ENCODE measurements around the gene PDCD7.

The PDCD7 gene

DNA sequence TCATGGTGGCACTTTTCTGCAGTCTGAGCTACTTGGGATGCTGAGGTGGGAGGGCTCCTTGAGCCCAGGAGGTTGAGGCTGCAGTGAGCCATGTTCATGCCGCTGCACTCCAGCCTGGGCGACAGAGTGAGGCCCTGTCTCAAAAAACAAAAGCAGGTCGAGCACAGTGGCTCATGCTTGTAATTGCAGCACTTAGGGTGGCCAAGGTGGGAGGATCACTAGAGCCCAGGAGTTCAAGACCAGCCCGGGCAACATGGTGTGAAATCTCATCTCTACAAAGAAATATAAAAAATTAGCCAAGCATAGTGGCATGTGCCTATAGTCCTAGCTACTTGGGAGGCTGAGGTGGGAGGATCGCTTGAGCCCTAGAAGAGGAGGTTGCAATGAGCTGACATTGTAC, 28.6 kb downstream of the PDCD7 start:
- no peak overlapping the region for H2AK5ac ChIP-seq (ENCODE audit: low read length, severe bottlenecking)
- no peaks in the 10 kb centered on the region for H3K27me3 ChIP-seq (ENCODE audit: control insufficient read depth in 1 of 2, insufficient read depth in 1 of 2, low read length in 2 of 2)
- peaks cover 6% of the 10 kb centered on the region for H3K4me1 ChIP-seq (ENCODE audit: control insufficient read depth, insufficient read depth, low read depth, low read length)
- 95% methylated on average over 2 of the region's 5 CpGs for WGBS
- DNase-seq = no peak
- no peak overlapping the region for H2AFZ ChIP-seq (ENCODE audit: low read depth, low read length)
- H3K23ac ChIP-seq (ENCODE audit: low read length in 2 of 2) = no peak overlapping the region
- H3K9ac ChIP-seq (ENCODE audit: low read length) = no peak overlapping the region
- no peak overlapping the region for H3K4ac ChIP-seq (ENCODE audit: low read depth in 1 of 2, low read length in 2 of 2)
- no peak overlapping the region for H4K91ac ChIP-seq (ENCODE audit: low read length)
- no peak overlapping the region for H3K27ac ChIP-seq (ENCODE audit: low read length, poor library complexity, severe bottlenecking)
- no peaks in the 10 kb centered on the region for H3K9me3 ChIP-seq (ENCODE audit: control insufficient read depth, low read length)
- H3K18ac ChIP-seq (ENCODE audit: low read depth in 1 of 2, low read length in 2 of 2) = no peak overlapping the region
- H2BK15ac ChIP-seq (ENCODE audit: low read depth, poor library complexity, severe bottlenecking) = no peak overlapping the region
- no peak overlapping the region for H2BK120ac ChIP-seq (ENCODE audit: low read depth, low read length)
- H4K8ac ChIP-seq (ENCODE audit: low read length) = no peak overlapping the region
- H3K4me3 ChIP-seq (ENCODE audit: insufficient read depth in 1 of 2, low read depth in 1 of 2, low read length in 2 of 2) = no peak overlapping the region
- H3K4me2 ChIP-seq (ENCODE audit: low read length, poor library complexity, severe bottlenecking) = no peak overlapping the region
- H2BK12ac ChIP-seq (ENCODE audit: low read length in 2 of 2) = no peak overlapping the region
- peaks cover 35 to 51% of the 10 kb centered on the region in 2 experiments for H3K36me3 ChIP-seq (ENCODE audit: control insufficient read depth in 1 of 2, insufficient read depth in 2 of 2, low read depth in 1 of 2, low read length in 2 of 2)
- H3K14ac ChIP-seq (ENCODE audit: low read length in 2 of 2) = no peak overlapping the region
- H2BK5ac ChIP-seq (ENCODE audit: low read depth, low read length, poor library complexity, severe bottlenecking) = no peak overlapping the region
- H3K79me1 ChIP-seq (replicated peaks; ENCODE audit: low read length, poor library complexity, severe bottlenecking) = peaks cover 1% of the 10 kb centered on the region

DNA sequence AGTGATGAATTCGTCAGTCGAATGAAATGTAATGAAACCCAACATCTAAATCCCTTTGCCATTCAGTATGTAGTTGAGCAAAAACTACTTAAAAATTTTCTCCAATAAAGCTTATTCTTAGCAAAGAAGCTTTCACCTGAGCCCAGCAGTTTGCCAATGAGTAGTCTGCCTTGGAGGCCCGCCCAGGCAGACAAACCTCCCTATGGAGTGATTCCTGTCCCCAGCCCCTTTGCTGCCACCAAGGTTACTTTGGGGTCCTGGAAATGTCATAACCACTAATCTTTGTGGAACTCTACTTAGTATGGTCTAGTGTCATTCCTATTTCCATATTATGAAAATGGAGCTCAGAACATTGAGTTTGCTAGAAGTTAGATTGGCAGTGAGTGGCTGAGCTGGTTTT, 30.7 kb downstream of the PDCD7 start:
- H2BK12ac ChIP-seq (ENCODE audit: low read length in 2 of 2) = no peak overlapping the region
- 96% methylated on average over 3 of the region's 3 CpGs for WGBS
- peaks cover 6% of the 10 kb centered on the region for H3K4me1 ChIP-seq (ENCODE audit: control insufficient read depth, insufficient read depth, low read depth, low read length)
- no peak for DNase-seq
- no peak overlapping the region for H2AK5ac ChIP-seq (ENCODE audit: low read length, severe bottlenecking)
- H3K27ac ChIP-seq (ENCODE audit: low read length, poor library complexity, severe bottlenecking) = no peak overlapping the region
- H3K27me3 ChIP-seq (ENCODE audit: control insufficient read depth in 1 of 2, insufficient read depth in 1 of 2, low read length in 2 of 2) = no peaks in the 10 kb centered on the region
- no peak overlapping the region for H2BK120ac ChIP-seq (ENCODE audit: low read depth, low read length)
- no peak overlapping the region for H3K4me3 ChIP-seq (ENCODE audit: insufficient read depth in 1 of 2, low read depth in 1 of 2, low read length in 2 of 2)
- H2AFZ ChIP-seq (ENCODE audit: low read depth, low read length) = no peak overlapping the region
- H4K91ac ChIP-seq (ENCODE audit: low read length) = no peak overlapping the region
- H4K8ac ChIP-seq (ENCODE audit: low read length) = no peak overlapping the region
- no peak overlapping the region for H3K18ac ChIP-seq (ENCODE audit: low read depth in 1 of 2, low read length in 2 of 2)
- H3K79me1 ChIP-seq (replicated peaks; ENCODE audit: low read length, poor library complexity, severe bottlenecking) = no peaks in the 10 kb centered on the region
- H3K36me3 ChIP-seq (ENCODE audit: control insufficient read depth in 1 of 2, insufficient read depth in 2 of 2, low read depth in 1 of 2, low read length in 2 of 2) = peaks cover 47 to 72% of the 10 kb centered on the region in 2 experiments
- no peak overlapping the region for H3K14ac ChIP-seq (ENCODE audit: low read length in 2 of 2)
- no peak overlapping the region for H3K4me2 ChIP-seq (ENCODE audit: low read length, poor library complexity, severe bottlenecking)
- no peaks in the 10 kb centered on the region for H3K9me3 ChIP-seq (ENCODE audit: control insufficient read depth, low read length)
- H3K9ac ChIP-seq (ENCODE audit: low read length) = no peak overlapping the region
- H3K4ac ChIP-seq (ENCODE audit: low read depth in 1 of 2, low read length in 2 of 2) = no peak overlapping the region
- no peak overlapping the region for H2BK5ac ChIP-seq (ENCODE audit: low read depth, low read length, poor library complexity, severe bottlenecking)
- H3K23ac ChIP-seq (ENCODE audit: low read length in 2 of 2) = no peak overlapping the region
- H2BK15ac ChIP-seq (ENCODE audit: low read depth, poor library complexity, severe bottlenecking) = no peak overlapping the region

DNA sequence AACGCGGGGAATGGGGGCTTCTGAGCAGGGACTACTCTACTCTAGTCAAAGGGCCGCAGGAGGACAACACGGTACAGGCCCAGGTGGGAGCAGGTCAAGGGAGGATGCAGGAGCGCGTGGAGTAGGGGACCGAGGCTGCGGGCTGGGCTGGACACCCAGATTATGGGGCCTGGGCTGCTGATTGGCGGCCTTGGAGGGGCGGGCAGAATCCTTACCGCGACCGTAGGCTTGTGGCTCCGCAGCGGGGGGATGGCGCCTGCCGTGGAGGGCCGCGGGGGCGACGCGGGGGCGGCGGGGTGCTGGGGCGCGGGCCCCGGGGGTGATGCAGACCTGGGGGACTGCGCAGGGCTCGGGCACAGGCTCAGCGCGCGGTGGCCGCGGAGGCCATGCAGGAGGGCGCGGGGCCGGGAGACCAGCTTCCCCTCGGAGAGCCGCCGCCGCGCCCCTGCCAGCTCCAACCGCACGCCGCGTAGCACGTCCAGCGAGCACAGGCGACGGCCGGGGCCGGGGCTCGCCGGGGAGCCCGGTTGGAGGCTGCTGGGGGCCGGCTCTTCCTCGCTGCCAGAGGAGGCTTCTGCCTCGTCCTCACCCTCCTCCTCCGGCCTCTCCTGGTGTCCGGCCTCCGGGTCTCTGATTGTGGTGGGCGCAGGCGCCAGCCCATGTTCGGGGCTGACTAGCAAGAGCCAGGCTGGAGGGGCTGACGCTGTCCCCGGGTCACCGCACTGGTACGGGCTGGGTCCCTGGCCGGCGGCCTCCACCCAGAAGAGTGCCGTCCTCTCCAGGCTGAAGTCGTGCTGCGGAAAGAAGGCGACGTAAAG, 31.5 kb downstream of the PDCD7 start:
- 41% methylated on average over 64 of the region's 75 CpGs for WGBS
- no peak overlapping the region for H2AK5ac ChIP-seq (ENCODE audit: low read length, severe bottlenecking)
- no peak overlapping the region for H3K4ac ChIP-seq (ENCODE audit: low read depth in 1 of 2, low read length in 2 of 2)
- H2BK5ac ChIP-seq (ENCODE audit: low read depth, low read length, poor library complexity, severe bottlenecking) = no peak overlapping the region
- H3K4me1 ChIP-seq (ENCODE audit: control insufficient read depth, insufficient read depth, low read depth, low read length) = peaks cover 9% of the 10 kb centered on the region
- no peaks in the 10 kb centered on the region for H3K27me3 ChIP-seq (ENCODE audit: control insufficient read depth in 1 of 2, insufficient read depth in 1 of 2, low read length in 2 of 2)
- H3K18ac ChIP-seq (ENCODE audit: low read depth in 1 of 2, low read length in 2 of 2) = peak overlapping the region in 1 of 2 experiments; percentile 13
- H3K9me3 ChIP-seq (ENCODE audit: control insufficient read depth, low read length) = no peaks in the 10 kb centered on the region
- H3K4me2 ChIP-seq (ENCODE audit: low read length, poor library complexity, severe bottlenecking) = peak overlapping the region; percentile 42
- H2BK12ac ChIP-seq (ENCODE audit: low read length in 2 of 2) = no peak overlapping the region
- H3K23ac ChIP-seq (ENCODE audit: low read length in 2 of 2) = no peak overlapping the region
- H3K9ac ChIP-seq (ENCODE audit: low read length) = no peak overlapping the region
- H2BK120ac ChIP-seq (ENCODE audit: low read depth, low read length) = peak overlapping the region; percentile 4
- no peak overlapping the region for H3K14ac ChIP-seq (ENCODE audit: low read length in 2 of 2)
- H3K27ac ChIP-seq (ENCODE audit: low read length, poor library complexity, severe bottlenecking) = no peak overlapping the region
- H3K4me3 ChIP-seq (ENCODE audit: insufficient read depth in 1 of 2, low read depth in 1 of 2, low read length in 2 of 2) = no peak overlapping the region
- H4K8ac ChIP-seq (ENCODE audit: low read length) = peak overlapping the region; percentile 80
- peaks cover 52 to 78% of the 10 kb centered on the region in 2 experiments for H3K36me3 ChIP-seq (ENCODE audit: control insufficient read depth in 1 of 2, insufficient read depth in 2 of 2, low read depth in 1 of 2, low read length in 2 of 2)
- no peak overlapping the region for H4K91ac ChIP-seq (ENCODE audit: low read length)
- no peaks in the 10 kb centered on the region for H3K79me1 ChIP-seq (replicated peaks; ENCODE audit: low read length, poor library complexity, severe bottlenecking)
- H2BK15ac ChIP-seq (ENCODE audit: low read depth, poor library complexity, severe bottlenecking) = no peak overlapping the region
- DNase-seq = no peak
- H2AFZ ChIP-seq (ENCODE audit: low read depth, low read length) = no peak overlapping the region

DNA sequence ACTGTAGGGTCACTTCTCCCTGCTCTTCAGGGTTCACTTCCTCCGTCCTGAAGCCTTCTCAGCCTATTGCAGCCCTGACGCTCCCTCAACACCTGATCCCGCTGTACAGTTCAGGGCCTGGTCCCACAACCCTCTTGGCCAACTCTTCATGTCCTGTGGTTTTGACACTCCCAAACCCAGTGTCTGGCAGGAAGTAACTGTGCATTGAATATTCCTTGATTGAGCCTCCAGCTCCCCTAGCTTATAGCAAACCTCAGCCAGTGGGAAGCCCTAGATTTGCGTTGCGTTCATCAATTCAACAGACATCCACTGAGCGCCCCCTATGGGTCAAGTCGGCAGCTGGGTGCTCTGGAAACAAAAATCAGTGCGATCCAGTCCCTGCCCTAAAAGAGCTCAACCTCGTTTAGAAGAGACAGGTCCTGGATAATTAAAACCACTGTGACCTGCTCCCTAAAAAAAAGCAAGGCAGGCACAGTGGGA, 32.2 kb downstream of the PDCD7 start:
- Histone ChIP-seq H3K9me3 (ENCODE audit: control insufficient read depth, low read length) (no peaks in the 10 kb centered on the region), H3K79me1 (replicated peaks; ENCODE audit: low read length, poor library complexity, severe bottlenecking) (no peaks in the 10 kb centered on the region), H3K4me2 (ENCODE audit: low read length, poor library complexity, severe bottlenecking) (peak overlapping the region; percentile 42), H3K14ac (ENCODE audit: low read length in 2 of 2) (no peak overlapping the region), H2AFZ (ENCODE audit: low read depth, low read length) (no peak overlapping the region), H3K18ac (ENCODE audit: low read depth in 1 of 2, low read length in 2 of 2) (peak overlapping the region in 1 of 2 experiments; percentile 13), H3K4me3 (ENCODE audit: insufficient read depth in 1 of 2, low read depth in 1 of 2, low read length in 2 of 2) (no peak overlapping the region), H2BK15ac (ENCODE audit: low read depth, poor library complexity, severe bottlenecking) (no peak overlapping the region), H4K8ac (ENCODE audit: low read length) (peak overlapping the region; percentile 80), H3K9ac (ENCODE audit: low read length) (no peak overlapping the region), H3K4me1 (ENCODE audit: control insufficient read depth, insufficient read depth, low read depth, low read length) (peaks cover 15% of the 10 kb centered on the region), H3K27me3 (ENCODE audit: control insufficient read depth in 1 of 2, insufficient read depth in 1 of 2, low read length in 2 of 2) (no peaks in the 10 kb centered on the region), H2BK120ac (ENCODE audit: low read depth, low read length) (no peak overlapping the region), H3K4ac (ENCODE audit: low read depth in 1 of 2, low read length in 2 of 2) (no peak overlapping the region), H2BK12ac (ENCODE audit: low read length in 2 of 2) (no peak overlapping the region), H2BK5ac (ENCODE audit: low read depth, low read length, poor library complexity, severe bottlenecking) (no peak overlapping the region), H2AK5ac (ENCODE audit: low read length, severe bottlenecking) (no peak overlapping the region), H3K36me3 (ENCODE audit: control insufficient read depth in 1 of 2, insufficient read depth in 2 of 2, low read depth in 1 of 2, low read length in 2 of 2) (peaks cover 52 to 84% of the 10 kb centered on the region in 2 experiments), H3K27ac (ENCODE audit: low read length, poor library complexity, severe bottlenecking) (no peak overlapping the region), H3K23ac (ENCODE audit: low read length in 2 of 2) (no peak overlapping the region), H4K91ac (ENCODE audit: low read length) (no peak overlapping the region)
- WGBS = 42% methylated on average over 9 of the region's 9 CpGs
- DNase-seq = peak; percentile 70
